Inflammatory macrophage (primary cell): ENCODE results near the gene XYLT1.

ENCODE experiments used
- DNase-seq, 2 donors: peaks; one replicate each; pipeline ENCODE4 v3.0.0-alpha.2; 2020 to 2022

The XYLT1 gene

DNA sequence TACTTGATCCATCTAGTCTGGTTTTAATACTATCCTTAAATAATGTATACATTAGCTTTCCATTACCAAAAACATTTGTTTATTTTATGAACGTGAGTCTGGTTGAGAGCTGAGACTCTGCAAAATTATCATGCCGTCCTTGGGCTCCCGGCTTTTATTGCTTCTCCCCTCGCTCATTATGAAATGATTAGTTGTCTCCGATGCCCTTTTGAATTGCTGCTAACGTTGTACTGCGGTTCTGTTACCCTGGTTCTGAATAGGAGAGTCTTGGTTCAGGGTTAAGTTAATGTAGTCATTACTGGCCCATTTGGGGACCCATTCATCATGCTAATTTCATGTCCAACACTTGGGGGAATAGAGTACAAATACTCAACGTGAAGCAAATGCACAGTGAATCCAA is 12.8 kb downstream of the XYLT1 start:
- DNase-seq, result no peak

GRCh38 chr16:17457513-17457912 is 13.2 kb downstream of the XYLT1 start:
- no peak for DNase-seq

DNA sequence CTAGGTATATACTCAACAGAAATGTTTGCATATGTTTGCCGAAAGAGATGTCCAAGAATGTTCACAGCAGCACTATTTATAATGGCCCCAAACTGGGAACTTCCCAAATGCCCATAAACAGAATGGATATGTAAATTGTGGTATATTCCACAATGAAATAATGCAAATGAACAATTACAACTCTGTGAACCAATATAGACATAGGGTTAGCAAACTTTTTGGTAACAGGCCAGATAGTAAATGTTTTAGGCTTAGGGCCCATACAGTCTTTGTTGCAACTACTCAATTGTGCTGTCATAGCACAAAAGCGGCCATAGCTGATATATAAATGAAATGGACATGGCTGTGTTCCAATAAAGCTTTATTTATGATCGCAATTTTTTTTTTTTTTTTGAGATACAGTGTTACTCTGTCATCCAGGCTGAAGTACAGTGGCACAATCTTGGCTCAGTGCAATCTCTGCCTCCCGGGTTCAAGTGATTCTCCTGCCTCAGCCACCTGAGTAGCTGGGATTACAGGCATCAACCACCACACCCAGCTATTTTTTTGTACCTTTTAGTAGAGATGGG is 16.5 kb downstream of the XYLT1 start:
- DNase-seq, result peak in 1 of 2 donors; percentile 35

DNA sequence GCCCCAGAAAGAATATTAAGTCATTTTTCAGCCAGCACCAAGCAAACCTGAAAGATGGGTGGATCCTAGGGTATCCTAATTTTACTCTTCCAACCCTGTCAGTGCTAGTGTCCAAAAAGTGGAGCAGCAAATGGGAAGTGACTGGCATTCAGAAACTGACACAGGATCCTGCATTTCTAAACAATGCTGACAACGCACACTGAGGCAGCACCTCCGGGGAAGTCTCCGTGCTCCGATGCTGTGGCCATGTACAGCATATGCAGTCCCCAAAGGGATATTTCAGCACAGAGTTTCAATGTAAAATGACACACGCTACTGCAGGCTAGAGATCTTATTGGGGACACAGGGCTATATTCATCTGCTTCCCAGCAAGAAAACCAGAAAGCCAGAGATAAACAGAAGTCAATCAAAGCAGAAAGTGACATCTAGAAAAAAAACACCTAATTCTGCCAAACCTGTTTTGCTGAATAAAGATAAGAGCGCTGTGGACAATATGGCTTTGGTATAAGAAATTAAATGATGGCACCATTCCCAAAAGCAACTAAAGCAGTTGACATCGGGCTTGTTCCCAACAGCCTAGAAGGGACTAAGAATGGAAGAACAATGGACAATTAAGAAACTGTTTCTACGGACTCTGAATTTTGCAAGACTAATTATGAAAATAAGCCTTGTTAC is 17.3 kb downstream of the XYLT1 start:
- DNase-seq, result peak in 1 of 2 donors; percentile 46

DNA sequence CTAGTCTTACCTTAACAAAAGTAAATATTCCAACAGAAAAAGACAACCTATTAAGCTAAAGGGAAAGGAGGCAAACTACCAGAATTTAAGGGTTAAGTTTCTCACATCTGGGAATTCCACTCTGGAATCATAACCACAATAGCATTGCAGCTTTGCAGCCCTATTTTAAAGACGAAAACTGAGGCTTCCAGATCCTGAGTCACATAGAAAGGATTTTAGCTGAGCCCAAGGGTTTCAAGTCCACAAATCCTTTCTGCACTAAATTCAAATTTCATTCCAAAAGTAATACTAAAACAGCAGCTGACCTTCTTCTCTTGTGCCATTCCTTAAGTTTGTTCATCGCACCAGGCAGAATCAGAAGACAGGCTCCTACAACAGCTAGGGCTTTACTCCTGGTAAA is 17.8 kb downstream of the XYLT1 start:
- DNase-seq, result no peak

DNA sequence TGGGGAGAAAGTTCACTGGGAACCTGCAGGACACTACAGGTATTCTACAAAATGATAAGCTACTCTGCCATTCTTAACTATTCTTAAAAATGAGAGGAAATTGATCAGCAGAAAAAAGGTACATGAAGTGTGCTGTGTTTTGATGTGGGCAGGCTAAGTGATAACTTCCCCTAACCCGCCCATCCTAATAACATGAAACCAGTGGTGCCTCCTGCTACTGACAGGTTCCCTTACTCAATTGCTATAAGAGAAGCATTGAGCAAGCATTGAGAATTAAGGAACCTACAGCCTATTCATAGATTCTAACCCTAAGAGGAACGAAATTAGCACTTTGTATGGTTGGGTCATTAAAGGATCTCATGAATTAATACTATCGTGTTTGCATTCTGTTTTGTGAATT is 18.9 kb downstream of the XYLT1 start:
- DNase-seq, result peak; percentile 85 to 92

- DNase-seq, result no peak
Observed at GRCh38 chr16:17450291-17450690, 20.5 kb downstream of the XYLT1 start.

- DNase-seq, result peak; percentile 90 to 92
Observed at GRCh38 chr16:17448640-17449638, 21.8 kb downstream of the XYLT1 start.

DNA sequence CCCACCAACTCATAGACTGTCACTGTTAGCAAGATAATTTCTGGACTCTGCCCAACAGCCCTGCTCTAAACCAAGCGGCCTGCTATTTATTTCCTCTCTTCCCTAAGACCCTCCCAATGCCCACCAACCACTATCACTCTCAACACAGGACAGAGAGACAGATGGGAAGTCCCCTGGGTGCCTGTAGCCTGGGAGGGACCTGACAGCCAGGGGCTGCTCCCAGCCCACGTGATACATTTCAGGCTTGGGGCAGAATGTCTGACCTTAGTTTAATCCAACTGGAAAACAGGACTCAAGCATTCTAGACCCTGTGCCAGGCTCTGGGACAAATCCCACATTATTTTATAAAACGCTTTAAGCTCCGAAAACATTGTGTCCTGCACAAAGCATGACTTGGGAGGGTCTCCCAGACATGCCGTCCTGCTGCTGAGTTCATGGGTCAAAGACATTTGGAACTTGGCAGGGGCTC is 23.6 kb downstream of the XYLT1 start:
- no peak for DNase-seq

- DNase-seq, result no peak
Observed at GRCh38 chr16:17446661-17447060, 24.1 kb downstream of the XYLT1 start.

- no peak for DNase-seq
Observed at GRCh38 chr16:17445421-17445820, 25.3 kb downstream of the XYLT1 start.

- DNase-seq, result no peak
Observed at GRCh38 chr16:17444658-17445057, 26.1 kb downstream of the XYLT1 start.

DNA sequence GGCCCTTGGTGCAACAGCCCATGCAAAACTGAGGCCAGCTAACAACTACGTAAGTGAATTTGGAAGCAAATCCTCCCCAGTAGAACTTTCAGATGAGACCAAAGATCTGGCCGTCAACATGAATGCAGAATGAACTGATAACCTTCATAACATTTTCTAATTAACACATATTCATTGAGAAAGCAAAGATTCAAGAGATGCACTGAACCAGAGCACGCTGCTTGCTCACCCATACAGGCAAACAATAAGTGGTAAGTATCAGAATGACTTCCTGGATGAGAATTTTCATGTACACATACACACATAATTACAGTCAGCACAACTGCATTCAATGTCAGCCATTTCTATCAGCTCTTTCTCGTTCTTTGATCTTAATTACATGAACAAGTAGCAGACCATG is 30.6 kb downstream of the XYLT1 start:
- DNase-seq, result no peak

GRCh38 chr16:17439580-17439979 is 31.2 kb downstream of the XYLT1 start:
- no peak for DNase-seq

GRCh38 chr16:17437981-17438380 is 32.8 kb downstream of the XYLT1 start:
- DNase-seq, result peak in 1 of 2 donors; percentile 3

- no peak for DNase-seq
Observed at GRCh38 chr16:17437127-17437720, 33.5 kb downstream of the XYLT1 start.

DNA sequence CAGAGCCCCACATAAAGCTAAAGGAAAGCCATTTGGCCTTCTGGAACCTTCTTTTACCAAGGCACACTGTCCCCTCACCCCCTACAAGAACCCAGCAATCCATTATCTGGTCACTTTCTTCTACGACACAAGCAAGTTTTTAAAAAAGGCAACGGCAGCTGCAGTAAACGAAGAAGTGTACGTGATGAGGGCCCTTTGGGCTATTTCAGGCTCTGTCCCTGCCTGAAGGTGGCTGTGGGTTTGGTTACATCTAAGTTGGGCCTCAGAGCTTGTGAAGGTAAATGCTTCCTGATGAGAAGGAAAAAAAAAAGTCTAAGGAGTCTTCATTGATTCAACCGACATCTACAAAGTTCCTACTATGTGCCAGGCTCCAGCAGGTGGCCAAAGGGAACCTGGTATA is 35.4 kb downstream of the XYLT1 start:
- no peak for DNase-seq

- no peak for DNase-seq
Observed at GRCh38 chr16:17433577-17434451, 36.9 kb downstream of the XYLT1 start.

GRCh38 chr16:17432901-17433576 is 37.7 kb downstream of the XYLT1 start:
- DNase-seq, result no peak

DNA sequence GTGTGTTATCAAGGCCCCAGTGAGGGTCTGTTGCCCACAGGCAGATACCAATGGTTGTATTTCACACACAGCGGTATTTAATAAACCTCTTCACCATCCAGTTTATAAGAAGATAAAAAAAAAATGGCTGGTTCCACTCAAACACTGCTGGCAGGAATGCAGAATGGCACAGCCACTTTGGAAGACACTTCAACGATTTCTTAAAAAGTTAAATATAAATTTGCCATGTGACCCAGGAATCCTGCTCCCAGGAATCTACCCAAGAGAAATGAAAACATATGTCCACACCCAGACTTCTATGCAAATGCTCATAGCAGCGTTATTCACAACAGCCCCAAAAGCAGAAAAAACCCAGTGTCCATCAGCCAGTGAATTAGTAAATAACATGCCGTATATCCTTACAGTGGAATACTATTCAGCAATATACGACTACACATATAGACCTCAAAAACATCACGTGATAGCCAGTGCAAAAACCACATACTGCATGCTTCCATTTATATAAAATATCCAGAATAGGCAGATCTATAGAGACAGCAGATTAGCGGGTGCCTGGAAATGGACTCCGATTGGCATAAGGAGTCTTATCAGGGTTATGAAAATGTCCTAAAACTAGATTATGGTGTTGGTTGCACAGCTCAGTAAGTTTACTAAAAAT is 38.7 kb downstream of the XYLT1 start:
- no peak for DNase-seq

DNA sequence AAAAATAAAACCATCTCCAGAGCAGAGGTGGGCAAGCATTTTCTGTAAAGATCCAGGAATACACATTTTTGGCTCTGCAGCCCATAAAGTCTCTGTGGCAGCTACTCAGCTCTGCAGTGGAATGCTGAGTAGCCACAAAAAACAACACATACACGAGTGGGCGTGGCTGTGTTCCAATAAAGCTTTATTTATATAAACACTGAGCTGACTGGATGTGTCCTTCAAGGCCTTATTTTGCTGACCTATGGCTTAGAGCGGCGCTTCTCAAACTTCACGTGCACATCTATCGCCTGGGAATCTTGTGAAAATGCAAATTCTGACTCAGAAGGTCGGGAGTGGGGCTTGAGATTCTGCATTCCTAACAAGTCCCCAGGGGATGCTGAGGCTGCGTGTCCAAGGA is 39.7 kb downstream of the XYLT1 start:
- no peak for DNase-seq
